Endothelial cell of umbilical vein (primary cell): ENCODE results near the gene KIN.

Experiments
- CTCF ChIP-seq, 2 donors: IDR thresholded peaks; 1 replicate in 1 of 2; 2 replicates in 1 of 2; pipeline ENCODE4 v1.5.1; 2011; ENCODE audit warnings: low read length in 2 of 2, mild to moderate bottlenecking in 2 of 2, moderate library complexity in 2 of 2, control low read depth in 1 of 2, inconsistent platforms in 1 of 2, low read depth in 1 of 2; ENCODE audit not compliant: insufficient read depth in 1 of 2; ENCODE audit errors: extremely low read depth in 1 of 2
- EZH2 ChIP-seq: IDR thresholded peaks from 2 replicates; pipeline ENCODE4 v1.6.1; 2012; ENCODE audit warnings: borderline replicate concordance, low read depth, mild to moderate bottlenecking, moderate library complexity, low read length, inconsistent platforms; ENCODE audit not compliant: severe bottlenecking
- FOS ChIP-seq: IDR thresholded peaks from 2 replicates; pipeline ENCODE4 v1.6.1; 2011; ENCODE audit warnings: mild to moderate bottlenecking, low read length, moderate library complexity, borderline replicate concordance; ENCODE audit not compliant: insufficient read depth
- JUN ChIP-seq: IDR thresholded peaks from 2 replicates; pipeline ENCODE4 v1.6.1; 2011; ENCODE audit warnings: borderline replicate concordance, low read depth; ENCODE audit not compliant: insufficient read length, insufficient read depth
- MAX ChIP-seq: IDR thresholded peaks from 2 replicates; pipeline ENCODE4 v1.6.1; 2011; ENCODE audit not compliant: insufficient read depth, insufficient read length
- MYC ChIP-seq: IDR thresholded peaks from one replicate; pipeline ENCODE4 v1.6.1; 2011; ENCODE audit warnings: mild to moderate bottlenecking, low read depth, low read length
- POLR2A ChIP-seq: IDR thresholded peaks from 2 replicates; pipeline ENCODE4 v1.6.1; 2012; ENCODE audit warnings: low read depth, mild to moderate bottlenecking, control low read depth, low read length
- POLR2AphosphoS5 ChIP-seq: IDR thresholded peaks from 2 replicates; pipeline ENCODE4 v1.6.1; 2012; ENCODE audit warnings: low read depth, mild to moderate bottlenecking, control low read depth, low read length, moderate library complexity; ENCODE audit not compliant: insufficient read depth

GRCh38 chr10:7787150-7787856, 490 bp downstream of the KIN start:
- TF ChIP-seq POLR2AphosphoS5 (no peak), POLR2A (no peak), CTCF (IDR thresholded peaks at IDR 0.05; ENCODE audit: extremely low read depth in 1 of 2, insufficient read depth in 1 of 2, low read depth in 1 of 2, low read length in 2 of 2) (no peak), EZH2 (no peak), MAX (no peak), MYC (no peak), JUN (no peak), FOS (no peak)
